GM18867 (cell line): Measurements from ENCODE around the gene BAZ2B.

ENCODE experiments used
- ATAC-seq: cut with Tn5 transposase; IDR thresholded peaks from one replicate; pipeline ENCODE4 v1.9.1; 2021; ENCODE audit warnings: mild to moderate bottlenecking, moderate library complexity; ENCODE audit not compliant: unreplicated experiment

The BAZ2B gene

GRCh38 chr2:159475793-159476192, 140.6 kb downstream of the BAZ2B start:
- ATAC-seq, result no peak

- ATAC-seq, result no peak
These were observed 145.0 kb downstream of the BAZ2B start for GRCh38 chr2:159471340-159471739.

GRCh38 chr2:159468257-159468656, 148.1 kb downstream of the BAZ2B start:
- peak; percentile 62 for ATAC-seq

GRCh38 chr2:159462961-159463360, 153.4 kb downstream of the BAZ2B start:
- no peak for ATAC-seq

- no peak for ATAC-seq
These were observed 154.1 kb downstream of the BAZ2B start for GRCh38 chr2:159462201-159462785.

GRCh38 chr2:159461076-159461475, 155.3 kb downstream of the BAZ2B start:
- no peak for ATAC-seq

GRCh38 chr2:159460227-159460626, 156.1 kb downstream of the BAZ2B start:
- no peak for ATAC-seq

GRCh38 chr2:159459279-159459678, 157.1 kb downstream of the BAZ2B start:
- ATAC-seq, result no peak

- no peak for ATAC-seq
These were observed 158.8 kb downstream of the BAZ2B start for GRCh38 chr2:159457589-159457988.

- ATAC-seq, result peak; percentile 43
These were observed 159.6 kb downstream of the BAZ2B start for GRCh38 chr2:159456500-159457426.

GRCh38 chr2:159455330-159455918, 160.9 kb downstream of the BAZ2B start:
- ATAC-seq, result no peak

GRCh38 chr2:159454185-159454584, 162.2 kb downstream of the BAZ2B start:
- ATAC-seq, result no peak

- ATAC-seq, result no peak
These were observed 166.2 kb downstream of the BAZ2B start for GRCh38 chr2:159450180-159450579.

GRCh38 chr2:159449504-159450124, 166.7 kb downstream of the BAZ2B start:
- ATAC-seq, result no peak

- no peak for ATAC-seq
These were observed 169.5 kb downstream of the BAZ2B start for GRCh38 chr2:159446817-159447216.

- ATAC-seq, result no peak
These were observed 170.1 kb downstream of the BAZ2B start for GRCh38 chr2:159446201-159446600.

GRCh38 chr2:159445307-159445706, 171.0 kb downstream of the BAZ2B start:
- ATAC-seq, result peak; percentile 44

- ATAC-seq, result no peak
These were observed 171.6 kb downstream of the BAZ2B start for GRCh38 chr2:159444754-159445153.

- no peak for ATAC-seq
These were observed 174.0 kb downstream of the BAZ2B start for GRCh38 chr2:159442159-159442852.

GRCh38 chr2:159441182-159441581, 175.2 kb downstream of the BAZ2B start:
- no peak for ATAC-seq

GRCh38 chr2:159439421-159439820, 176.9 kb downstream of the BAZ2B start:
- no peak for ATAC-seq
